GM18502 (cell line): ENCODE data around the gene PGS1.
"Not testable (repeated sequence)": the region's sequence is repeated elsewhere in the genome, so short reads cannot be mapped to it uniquely, and the experiment has no call there.

ENCODE experiments used
- ATAC-seq: cut with Tn5 transposase; IDR thresholded peaks from one replicate; pipeline ENCODE4 v1.9.1; 2021; ENCODE audit warnings: mild to moderate bottlenecking; ENCODE audit not compliant: unreplicated experiment, poor library complexity

Gene PGS1

DNA sequence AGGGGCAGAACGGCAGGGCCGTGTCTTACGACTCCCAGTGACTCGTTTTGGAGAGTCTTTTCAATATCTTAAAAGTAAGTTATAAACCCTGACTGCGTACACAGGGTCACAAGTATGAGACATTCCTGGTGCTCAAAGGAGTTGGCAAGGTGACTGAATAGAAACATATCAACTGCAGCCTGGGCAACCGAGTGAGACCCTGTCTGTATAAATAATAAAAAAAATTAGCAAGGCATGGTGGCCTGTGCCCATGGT, 83.3 kb downstream of the PGS1 start:
- no peak for ATAC-seq

DNA sequence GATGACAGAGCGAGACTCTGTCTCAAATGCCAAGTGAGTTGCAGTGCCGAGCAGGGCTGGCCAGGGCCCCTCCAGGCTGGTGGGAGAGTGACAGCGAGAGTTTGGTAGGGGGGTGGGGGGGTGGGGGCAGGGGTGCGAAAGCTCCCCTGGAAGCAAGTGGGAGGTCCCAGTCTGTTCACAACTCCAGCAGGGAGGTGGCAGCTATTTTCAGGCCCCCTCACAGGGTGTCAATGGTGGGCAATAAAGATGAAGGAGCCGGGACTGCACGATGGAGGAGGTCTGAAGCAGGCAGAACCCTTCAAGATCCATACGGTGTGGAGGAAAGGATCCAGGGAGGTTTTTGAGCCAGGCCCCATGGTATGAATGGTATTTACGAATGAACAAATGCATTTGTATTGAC, 83.7 kb downstream of the PGS1 start:
- ATAC-seq: no peak

DNA sequence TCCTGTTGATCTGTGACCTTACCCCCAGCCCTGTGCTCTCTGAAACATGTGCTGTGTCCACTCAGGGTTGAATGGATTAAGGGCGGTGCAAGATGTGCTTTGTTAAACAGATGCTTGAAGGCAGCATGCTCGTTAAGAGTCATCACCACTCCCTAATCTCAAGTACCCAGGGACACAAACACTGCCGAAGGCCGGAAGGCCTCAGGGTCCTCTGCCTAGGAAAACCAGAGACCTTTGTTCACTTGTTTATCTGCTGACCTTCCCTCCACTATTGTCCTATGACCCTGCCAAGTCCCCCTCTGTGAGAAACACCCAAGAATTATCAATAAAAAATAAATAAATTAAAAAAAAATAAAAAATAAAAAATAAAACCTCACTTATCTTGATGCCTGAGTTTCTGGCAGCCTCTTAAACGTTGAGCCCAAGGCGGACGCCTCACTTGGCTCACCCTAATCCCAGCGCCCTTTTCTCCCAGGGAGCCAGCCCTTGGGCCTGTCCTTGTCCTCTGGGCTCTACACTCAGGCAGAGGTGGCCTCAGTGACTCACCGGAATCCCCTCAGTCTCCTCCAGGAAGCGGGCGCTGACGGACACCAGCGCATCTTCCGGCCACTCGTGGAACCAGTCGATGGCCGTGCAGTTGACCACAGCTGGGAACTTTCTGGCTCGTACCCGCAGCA, 87.8 kb downstream of the PGS1 start:
- ATAC-seq: not testable (repeated sequence)

DNA sequence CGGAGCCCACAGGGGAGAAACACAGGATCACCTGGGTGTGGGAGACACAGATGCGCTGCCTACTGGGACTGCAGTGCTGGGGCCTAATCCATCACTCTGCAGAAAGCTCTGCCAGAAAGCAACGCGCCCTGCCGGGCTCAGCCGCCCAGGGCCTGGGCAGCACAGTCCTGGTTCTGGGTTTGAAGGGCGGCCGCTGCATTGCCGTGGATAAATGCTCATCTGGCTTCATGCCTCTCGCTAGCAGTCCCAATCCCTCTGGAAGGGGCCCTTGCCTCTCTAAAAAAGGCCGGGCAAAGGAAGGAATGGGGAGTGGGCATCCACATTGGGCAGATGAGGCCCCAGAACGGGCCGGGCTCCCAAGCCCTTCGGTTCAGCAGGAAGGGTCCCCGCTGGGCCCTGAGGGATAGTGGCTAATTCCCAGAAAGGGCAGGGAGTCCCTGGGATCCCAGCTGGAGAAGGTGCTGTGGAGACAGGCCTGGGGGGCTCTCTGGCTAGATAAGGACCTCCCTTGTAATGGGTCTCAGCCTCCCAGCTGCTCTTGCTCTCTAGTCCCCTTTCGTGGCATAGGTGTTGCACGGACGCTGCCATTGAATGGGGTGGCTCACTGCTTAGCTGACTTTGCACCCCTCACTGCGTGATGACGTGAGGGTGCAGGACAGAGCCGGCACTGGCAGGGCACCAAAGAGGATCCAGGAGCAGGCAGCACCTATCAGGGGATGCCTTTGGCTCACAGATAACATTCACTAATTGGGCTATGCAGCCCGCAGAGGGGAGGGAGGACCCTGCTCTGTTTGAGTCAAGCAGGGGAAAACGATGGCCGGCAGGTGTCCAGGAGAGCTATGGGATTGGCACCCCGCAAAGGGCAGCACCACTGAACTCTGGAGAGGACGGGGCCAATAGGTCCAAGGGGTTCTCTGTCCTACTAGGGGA, 88.6 kb downstream of the PGS1 start:
- no peak for ATAC-seq

DNA sequence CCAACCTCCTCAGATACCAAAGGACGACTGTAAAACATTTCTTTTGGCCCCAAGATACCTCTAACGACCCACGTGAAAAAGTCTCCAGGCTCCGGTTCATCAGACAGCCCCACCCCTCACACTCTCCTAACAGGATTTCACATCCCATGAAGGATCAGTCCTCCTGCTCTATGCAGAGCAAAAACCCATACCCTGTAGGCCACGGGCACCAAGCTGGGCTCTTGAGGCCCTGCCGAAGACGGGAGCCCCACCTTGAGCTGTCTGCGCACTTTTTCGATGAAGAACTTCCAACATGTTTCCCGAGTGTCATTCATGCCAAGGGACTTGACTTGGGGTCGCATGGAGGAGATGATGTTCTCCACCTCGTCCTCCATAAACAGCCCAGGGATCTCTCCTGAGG, 89.9 kb downstream of the PGS1 start:
- no peak for ATAC-seq

DNA sequence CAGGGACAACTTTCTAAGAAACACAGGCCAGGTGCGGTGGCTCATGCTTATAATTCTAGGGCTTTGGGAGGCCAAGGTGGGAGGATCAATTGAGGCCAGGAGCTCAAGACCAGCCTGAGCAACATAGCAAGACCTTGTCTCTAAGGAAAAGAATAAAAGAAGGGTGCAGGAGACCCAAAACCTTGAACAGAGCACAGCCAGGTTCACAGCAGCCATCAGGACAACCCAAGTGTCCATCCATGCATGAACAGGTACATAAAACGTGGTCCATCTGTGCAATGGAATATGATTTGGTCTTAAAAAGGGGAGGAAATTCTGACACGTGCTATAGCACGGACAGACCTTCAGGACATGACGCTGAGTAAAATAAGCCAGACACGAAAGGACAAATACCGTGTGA, 91.0 kb downstream of the PGS1 start:
- no peak for ATAC-seq

DNA sequence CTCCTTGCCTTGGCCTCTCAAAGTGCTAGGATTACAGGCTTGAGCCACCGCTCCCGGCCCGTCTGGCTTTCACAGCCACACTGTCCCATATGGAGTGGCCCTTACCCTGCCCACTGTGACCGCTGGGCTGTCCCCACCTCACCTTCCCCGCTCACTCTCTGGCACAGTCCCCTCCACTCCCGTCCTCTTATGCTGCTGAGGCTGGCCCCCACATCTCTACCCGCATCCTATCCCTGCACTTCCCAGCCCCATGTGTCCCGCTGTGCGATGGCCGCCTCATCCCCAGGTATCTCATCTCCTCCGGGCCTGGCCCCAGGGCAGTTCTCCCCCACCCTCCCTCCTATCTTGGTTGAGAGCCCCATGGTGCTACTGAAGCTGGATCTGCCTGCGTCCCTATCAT, 93.2 kb downstream of the PGS1 start:
- no peak for ATAC-seq

DNA sequence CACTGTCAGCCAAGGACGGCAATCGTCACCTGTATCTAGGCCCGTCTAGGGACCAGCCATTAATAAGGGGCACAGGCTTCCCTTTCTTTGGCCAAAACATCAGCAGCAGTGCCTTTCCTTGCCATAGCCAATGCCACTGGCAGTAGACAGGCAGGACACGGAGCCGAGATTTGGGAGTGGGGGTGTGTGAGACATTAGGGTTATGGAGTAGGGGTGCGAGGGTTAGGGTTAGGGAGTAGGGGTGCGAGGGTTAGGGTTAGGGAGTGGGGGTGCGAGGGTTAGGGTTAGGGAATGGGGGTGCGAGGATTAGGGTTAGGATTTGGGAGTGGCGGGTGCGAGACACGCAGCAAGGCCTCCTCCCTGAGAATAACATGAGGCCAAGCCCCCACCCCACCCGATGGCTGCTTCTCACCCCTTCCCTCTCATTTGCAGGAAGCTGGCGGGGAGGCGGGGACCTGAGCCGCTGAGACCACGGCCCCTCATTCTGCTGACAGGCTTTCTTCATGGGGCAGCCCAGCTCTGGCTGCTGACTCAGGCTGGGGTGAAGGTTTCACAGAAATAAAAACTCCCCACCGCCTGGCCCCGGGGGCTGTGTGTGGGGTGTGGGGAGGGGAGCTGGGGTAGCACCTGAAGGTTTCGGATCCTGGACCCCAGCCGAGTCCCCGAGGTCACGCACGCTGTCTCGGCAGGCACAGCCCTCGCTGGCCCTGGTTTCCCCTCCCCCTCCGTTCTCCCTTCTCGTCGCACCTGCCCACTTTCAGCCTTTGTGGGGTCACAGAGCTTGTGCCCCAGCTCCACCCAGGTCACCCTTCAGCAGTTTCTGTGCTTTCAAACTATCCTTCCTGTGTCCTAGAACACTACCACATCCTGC, 93.8 kb downstream of the PGS1 start:
- ATAC-seq: no peak

DNA sequence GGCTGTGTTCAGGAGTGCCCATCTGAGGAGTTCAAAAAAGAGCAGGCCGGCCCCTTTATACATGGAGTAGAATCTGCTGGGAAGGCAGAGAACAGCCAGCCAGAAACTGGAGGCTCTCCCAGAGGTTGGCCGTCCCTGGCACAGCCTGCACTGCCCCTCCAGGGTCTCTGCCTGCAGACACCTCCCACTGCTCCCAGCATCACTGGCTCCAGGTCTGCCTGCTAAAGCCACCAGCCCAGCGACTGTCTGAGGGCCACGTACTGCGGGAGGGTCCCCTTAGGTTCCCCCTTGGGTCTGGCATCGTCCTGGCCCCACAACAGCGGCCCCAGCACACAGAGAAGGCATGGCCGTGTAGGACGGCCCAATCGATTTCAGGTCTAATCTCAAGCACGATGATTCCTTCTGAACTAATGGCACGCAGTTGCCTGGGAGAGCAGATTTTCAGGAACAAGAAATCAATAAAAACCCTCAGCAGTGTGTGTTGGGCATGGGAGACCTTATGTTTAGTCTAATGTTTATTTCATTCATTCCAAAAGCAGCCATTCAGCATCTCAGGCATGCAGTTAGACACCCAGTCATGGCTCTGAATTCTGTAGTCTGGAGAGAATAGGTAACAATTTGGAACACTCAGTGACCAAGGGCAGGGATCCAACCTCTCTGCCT, 95.6 kb downstream of the PGS1 start:
- ATAC-seq: no peak
